Measurements from ENCODE around the gene CATSPERE.
A peak's percentile ranks its signal among the peaks of the same experiment; 100 is the strongest.
"Not testable (repeated sequence)": the region's sequence is repeated elsewhere in the genome, so short reads cannot be mapped to it uniquely, and the experiment has no call there.

CATSPERE gene

DNA sequence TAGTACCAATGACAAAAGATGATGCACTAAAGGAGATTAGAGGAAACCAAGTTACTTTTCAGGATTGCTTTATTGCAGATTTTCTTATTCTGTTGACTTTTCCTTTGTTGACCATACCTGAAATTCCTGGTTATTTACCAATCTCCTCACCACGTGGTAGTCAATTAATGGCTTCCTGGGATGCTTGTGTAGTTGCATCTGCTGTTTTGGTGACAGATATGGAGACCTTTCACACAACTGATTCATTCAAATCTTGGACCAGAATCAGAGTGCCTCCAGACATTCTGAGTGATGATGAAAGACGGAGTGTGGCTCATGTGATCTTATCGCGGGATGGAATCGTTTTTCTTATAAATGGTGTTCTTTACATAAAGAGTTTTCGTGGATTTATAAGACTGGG lies 91.3 kb downstream of the CATSPERE start:
- no peak for DNase-seq

- no peak for DNase-seq
Observed at GRCh38 chr1:244556263-244556662, 95.2 kb downstream of the CATSPERE start.

DNA sequence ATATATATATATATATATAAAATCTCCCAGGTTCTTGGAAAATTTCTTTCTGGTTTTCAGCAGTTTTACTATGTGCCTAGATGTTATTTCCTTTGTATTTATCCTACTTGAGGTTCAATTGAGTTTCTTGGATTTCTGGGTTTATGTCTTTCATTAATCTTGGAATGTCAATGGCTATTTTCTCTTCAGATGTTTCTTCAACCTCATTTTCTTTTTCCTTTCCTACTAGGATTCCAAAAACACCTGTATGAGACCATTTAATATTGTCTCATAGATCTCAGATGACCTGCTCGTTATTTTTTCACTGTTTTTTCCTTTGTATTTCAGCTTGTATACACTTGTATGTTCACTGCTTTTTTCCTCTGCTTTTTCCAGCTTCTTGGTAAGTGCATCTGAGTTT lies 96.5 kb downstream of the CATSPERE start:
- DNase-seq, result no peak

DNA sequence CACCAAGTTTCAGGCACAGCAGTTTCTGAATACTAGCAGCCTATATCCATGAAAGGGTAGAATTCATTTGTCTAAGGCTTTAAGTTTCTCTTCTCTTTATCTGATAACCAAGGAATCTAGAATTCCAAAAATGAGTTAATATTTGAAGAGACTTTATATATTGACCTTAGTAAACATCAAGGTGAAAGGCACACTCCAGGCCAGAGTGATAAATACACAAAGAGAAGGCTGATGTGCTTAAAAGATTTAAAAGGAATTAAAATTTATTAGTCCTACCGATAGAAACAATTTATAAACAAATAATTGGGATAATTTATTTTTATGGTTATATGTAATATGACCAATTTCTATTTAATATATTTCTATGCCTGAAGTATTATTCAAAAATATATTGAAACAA lies 98.5 kb downstream of the CATSPERE start:
- no peak for DNase-seq

- not testable (repeated sequence) for DNase-seq
Observed at GRCh38 chr1:244562877-244563276, 101.8 kb downstream of the CATSPERE start.

DNA sequence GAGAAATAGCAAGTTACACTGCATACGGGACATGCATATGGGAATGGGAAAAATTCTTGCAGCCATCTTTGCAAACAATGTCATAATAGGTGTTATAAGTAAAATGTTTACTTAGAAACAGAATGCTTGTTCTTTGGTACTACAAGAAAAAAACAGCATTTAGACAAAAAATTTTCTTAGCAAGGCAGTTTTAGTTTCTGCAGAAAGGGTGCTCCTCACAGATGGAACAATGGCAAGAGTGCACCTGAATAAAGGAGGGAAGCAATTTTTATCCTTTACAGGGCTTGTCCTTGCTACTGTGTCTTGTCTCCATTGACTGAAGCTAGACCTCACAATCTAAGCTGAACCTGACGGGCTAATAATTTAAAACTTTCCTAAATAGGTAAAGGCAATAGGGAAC lies 112.7 kb downstream of the CATSPERE start:
- DNase-seq, result no peak

DNA sequence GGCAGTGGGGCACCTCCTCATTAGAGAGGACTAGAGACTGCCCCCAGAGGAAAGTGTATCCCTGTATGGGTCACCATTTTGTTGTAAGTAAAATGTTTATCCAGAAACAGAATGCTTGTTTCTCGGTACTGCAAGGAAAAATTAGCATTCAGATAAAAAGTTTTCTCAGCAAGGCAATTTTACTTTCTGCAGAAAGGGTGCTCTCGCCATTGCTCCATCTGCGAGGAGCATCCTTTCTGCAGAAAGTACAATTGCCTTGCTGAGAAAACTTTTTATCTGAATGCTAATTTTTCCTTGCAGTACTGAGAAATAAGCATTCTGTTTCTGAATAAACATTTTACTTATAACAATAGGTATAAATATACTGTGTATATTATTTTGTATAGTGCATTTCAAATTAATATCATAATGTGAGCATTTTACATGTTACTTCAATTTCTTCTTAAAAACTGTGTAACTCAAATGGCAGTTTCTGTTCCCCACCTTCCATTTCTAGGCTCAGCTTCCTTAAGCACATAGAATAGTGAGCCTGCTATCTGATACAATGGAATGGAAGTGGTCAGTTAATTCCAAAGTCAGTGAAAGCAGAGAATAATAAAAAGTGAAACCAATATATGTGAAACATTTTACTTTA lies 115.3 kb downstream of the CATSPERE start:
- DNase-seq, result no peak

DNA sequence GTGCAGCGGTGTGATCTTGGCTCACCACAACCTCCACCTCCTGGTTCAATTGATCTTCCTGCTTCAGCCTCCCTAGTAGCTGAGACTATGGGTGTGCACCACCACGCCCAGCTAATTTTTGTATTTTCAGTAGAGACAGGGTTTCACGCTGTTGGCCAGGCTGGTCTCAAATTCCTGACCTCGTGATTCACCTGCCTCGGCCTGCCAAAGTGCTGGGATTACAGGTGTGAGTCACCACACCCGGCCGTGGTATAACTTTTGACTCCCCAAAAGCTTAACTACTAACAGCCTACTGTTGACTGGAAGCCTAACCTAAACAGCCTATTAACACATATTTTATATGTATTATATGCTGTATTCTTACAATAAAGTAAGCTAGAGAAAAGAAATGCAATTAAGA lies 117.1 kb downstream of the CATSPERE start:
- not testable (repeated sequence) for DNase-seq

DNA sequence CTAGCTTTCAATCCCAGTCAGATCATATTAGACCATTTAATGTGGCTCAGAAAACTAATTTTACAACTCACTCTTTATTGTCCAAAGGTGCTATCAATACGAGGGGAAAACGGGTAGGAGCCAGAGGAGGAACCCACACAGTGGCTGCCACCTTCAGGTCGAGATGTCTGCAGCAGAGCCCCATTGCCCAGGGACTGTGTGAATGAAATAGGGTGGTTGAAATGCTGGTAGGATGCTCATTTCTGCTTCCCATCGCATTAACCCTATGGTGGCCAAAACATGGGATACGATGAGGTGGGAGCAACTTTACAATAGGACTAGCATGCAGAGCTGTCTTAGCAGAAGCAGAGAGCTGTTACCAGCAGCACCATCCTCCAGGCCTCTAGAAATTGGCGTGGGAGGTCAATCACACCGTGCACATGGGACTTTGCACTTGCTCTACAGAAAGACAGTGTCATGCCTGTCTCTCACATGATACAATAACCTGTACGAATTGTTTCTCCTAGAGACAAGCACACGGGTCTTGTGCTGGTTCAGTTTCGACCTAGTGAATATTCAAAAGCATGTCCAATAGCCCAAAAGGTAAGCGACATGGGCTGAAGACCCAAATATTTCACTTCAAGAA lies 122.4 kb downstream of the CATSPERE start:
- DNase-seq, result no peak

DNA sequence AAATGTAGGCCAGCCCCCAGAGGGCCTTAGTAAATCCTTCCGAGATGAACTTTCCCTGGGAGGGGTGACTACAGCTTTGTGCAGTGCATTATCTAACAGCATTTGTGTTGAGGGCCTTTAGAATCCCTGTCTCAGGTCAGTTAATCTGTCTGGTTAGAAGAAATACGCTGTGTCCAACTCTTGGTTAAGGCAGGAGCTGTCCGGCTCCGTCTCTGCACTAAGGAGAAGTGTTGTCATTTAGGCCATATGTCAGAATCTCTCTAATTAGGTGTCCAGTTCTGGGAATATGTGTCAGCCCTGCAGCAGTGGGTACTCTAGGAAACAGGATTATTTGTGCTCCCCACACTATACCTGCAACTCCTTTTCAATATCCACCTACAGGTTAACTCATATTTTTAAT lies 124.8 kb downstream of the CATSPERE start:
- no peak for DNase-seq

GRCh38 chr1:244590670-244591069 lies 129.6 kb downstream of the CATSPERE start:
- no peak for DNase-seq

GRCh38 chr1:244598611-244599010 lies 137.5 kb downstream of the CATSPERE start:
- DNase-seq, result peak; percentile 4

DNA sequence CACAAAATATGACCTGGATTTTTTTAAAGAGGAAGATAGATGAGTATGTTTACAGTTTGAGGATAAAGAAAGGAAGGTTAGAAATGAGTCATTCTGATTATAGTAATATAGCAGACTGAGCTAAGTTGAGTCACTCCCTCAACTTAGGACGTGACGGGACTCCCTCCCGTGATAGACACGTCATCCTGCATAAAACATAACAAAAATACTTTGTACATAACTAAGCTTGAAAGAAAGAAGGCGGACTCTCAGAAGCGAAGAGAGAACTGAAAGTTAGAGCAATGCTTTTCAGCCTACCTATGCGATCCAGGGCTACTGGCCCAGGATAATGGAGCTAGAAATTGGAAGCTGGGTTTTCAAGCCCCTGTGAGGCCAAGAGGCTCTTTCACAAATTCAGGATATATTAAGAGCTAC lies 138.9 kb downstream of the CATSPERE start:
- DNase-seq, result peak; percentile 91

- no peak for DNase-seq
Observed at GRCh38 chr1:244601336-244601735, 140.3 kb downstream of the CATSPERE start.

DNA sequence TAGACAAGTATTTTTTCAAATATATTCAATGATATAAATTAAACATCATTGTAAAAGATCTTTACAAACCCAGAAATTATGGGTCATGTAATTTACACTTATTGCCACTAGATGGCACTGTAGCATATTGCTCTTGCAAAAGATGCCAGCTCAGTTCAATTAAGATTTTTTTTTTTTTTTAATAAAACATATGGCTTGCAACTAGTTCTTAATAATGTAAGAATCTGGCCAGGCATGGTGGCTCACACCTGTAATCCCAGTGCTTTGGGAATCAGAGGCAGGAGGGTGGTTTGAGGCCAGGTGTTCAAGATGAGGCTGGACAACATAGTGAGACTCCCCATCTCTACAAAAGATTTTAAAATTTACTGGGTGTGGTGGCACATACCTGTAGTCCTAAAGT lies 142.4 kb downstream of the CATSPERE start:
- peak; percentile 46 for DNase-seq

DNA sequence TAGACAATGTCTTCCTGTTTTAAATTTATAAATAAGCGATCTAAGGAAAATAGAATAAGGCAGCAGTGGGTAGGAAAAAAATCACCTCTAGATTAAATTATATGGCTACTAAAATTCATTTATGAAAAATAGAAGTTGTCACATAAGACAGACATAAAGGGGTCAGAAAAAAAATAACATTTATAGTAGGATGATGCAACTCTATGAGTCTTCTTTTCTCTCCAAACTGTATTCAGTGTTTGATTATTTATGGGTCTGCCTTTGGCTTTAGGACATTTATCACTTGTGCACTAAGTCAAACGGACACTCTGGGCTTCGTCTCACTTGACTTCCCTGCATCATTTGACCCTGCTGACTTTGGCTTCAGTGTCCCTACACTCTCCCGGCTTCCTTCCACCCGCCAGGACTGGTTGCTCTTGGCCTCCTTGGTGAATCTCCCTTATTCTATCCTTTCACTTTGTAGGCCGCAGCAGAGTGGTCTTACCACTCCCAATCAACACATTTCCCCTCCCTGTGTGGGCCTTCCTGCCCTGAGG lies 144.8 kb downstream of the CATSPERE start:
- no peak for DNase-seq

- DNase-seq, result no peak
Observed at GRCh38 chr1:244614113-244614836, 153.2 kb downstream of the CATSPERE start.

DNA sequence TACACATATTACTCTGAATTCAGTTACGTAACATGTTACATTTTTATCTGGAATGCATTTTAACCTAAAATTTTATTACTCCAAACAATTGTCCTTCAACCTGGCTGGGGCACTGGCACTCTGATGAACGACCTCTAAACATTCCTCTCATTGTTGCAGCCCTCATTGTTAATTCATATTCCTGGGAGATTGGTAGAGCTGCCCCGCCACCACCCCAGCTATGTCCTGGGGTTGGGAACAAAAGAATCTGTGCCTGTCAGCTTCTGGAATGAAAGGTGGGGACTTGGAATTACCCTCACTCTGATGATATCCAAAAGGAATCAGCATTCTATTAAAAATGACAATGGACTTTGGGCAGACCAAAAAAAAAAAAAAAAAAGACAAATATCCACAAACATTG lies 153.8 kb downstream of the CATSPERE start:
- DNase-seq, result no peak

GRCh38 chr1:244615301-244615700 lies 154.2 kb downstream of the CATSPERE start:
- no peak for DNase-seq

DNA sequence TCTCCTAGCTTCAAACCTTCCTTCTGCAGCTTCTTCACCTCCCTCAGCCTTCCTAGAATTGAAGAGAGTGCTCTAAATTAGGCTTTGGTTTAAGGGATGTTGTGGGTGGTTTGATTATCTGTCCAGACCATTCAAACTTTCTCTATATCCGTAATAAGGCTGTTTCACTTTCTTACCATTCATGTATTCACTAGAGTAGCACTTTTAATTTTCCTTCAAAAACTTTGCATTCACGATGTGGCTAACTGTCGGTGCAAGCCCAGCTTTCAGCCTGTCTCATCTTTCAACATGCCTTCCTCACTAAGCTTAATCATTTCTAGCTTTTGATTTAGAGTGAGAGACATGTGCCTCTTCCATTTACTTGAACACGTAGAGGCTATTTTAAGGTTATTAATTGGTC lies 165.6 kb downstream of the CATSPERE start:
- no peak for DNase-seq

GRCh38 chr1:244628789-244629188 lies 167.7 kb downstream of the CATSPERE start:
- DNase-seq, result no peak

DNA sequence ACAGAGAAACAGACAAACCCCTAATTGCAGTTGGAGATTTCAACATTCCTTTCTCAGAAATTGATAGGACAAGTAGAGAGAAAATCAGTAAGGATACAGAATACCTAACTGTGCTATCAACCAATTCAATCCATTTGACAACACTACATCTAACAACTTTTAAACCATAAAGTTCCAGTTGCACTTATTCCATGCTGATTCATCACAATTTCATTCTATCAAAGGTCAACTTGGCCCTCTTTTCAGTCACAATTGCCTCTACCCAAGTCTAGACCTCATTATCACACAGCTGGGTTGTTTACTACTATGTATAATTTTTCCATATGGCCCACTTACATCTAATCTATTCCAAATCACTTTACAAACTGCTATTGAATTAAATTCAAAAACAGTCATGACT lies 172.1 kb downstream of the CATSPERE start:
- no peak for DNase-seq

GRCh38 chr1:244634546-244634945 lies 173.5 kb downstream of the CATSPERE start:
- DNase-seq, result no peak

Data from fibroblast of skin of scalp (primary cell).